Measurements from ENCODE around the gene NHLH2.

DNA sequence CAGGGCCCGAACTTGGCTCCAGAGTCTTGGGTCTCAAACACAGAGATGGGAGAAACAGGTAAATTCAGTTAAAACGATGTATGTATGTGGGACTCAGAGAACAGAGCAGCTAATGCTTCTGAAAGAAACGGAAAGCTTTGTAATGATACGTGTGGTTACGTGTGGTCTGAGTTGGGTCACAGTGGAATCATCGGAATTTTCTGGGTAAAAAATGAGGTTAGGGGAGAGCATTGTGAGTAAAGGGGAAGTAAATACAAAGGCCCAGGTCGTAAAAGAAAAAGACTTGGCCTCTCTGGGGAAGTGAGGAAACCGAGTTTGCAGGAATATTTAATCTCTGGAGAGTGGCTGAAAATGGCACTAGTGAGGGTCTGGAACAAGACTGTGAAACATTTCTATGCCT, 8.3 kb downstream of the NHLH2 start:
- TF ChIP-seq, protein P1, sequence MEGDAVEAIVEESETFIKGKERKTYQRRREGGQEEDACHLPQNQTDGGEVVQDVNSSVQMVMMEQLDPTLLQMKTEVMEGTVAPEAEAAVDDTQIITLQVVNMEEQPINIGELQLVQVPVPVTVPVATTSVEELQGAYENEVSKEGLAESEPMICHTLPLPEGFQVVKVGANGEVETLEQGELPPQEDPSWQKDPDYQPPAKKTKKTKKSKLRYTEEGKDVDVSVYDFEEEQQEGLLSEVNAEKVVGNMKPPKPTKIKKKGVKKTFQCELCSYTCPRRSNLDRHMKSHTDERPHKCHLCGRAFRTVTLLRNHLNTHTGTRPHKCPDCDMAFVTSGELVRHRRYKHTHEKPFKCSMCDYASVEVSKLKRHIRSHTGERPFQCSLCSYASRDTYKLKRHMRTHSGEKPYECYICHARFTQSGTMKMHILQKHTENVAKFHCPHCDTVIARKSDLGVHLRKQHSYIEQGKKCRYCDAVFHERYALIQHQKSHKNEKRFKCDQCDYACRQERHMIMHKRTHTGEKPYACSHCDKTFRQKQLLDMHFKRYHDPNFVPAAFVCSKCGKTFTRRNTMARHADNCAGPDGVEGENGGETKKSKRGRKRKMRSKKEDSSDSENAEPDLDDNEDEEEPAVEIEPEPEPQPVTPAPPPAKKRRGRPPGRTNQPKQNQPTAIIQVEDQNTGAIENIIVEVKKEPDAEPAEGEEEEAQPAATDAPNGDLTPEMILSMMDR (IDR thresholded peaks at IDR 0.05) = no peak
- TF ChIP-seq POLR2A (IDR thresholded peaks at IDR 0.05) = no peak

All from body of pancreas (tissue), 4 donors.